ENCODE data around the gene ADH7.
"Not testable (repeated sequence)": the region's sequence is repeated elsewhere in the genome, so short reads cannot be mapped to it uniquely, and the experiment has no call there.

The ADH7 gene

DNA sequence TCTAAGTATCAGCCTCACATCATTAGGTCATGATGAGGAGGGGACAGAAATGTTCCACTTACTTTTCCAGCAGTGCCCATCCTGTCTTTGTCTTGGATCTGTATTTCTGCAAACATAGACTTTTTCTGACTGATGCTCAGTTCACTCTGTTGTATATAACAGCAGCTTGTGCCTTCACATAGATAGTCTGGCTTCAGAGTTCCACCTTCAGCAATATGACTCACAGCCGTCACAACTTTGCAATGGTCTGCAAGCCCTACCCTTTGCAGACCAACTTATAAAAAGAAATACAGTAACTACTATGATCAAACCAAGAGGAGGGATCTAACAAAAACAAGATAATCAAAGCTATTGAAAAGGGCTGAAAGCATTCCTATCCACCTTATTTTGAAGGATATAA, at the start of gene ADH7:
Gene ADH7, minus strand, starts transcription at position 189 of the 400 bp plus-strand sequence. Its CDS starts 109 bp downstream, at position 80.
- DNase-seq, result no peak

- DNase-seq, result no peak
Observed at GRCh38 chr4:99483636-99484035, 48.5 kb upstream of the ADH7 start.

DNA sequence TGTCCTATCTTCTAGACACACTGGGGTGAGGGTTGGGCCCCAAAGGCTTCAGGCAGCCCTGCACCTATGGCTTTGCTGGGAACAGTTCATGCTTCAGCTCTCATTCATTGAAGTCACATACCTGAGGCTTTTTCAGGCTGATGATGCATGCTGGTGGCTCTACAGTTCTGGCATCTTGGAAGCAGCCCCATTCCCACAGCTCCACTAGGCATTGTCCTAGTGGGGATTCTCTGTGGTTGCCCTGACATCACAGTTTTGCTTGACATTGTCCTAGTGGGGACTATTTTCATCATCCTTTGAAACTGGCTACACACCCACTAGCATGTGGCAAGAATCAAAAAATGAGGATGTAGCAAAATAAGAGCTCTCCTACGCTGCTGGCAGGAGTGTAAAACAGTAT, 38.0 kb upstream of the ADH7 start:
- no peak for DNase-seq

GRCh38 chr4:99471896-99472295, 36.8 kb upstream of the ADH7 start:
- DNase-seq, result no peak

- no peak for DNase-seq
Observed at GRCh38 chr4:99471349-99471748, 36.2 kb upstream of the ADH7 start.

- no peak for DNase-seq
Observed at GRCh38 chr4:99468889-99469288, 33.7 kb upstream of the ADH7 start.

DNA sequence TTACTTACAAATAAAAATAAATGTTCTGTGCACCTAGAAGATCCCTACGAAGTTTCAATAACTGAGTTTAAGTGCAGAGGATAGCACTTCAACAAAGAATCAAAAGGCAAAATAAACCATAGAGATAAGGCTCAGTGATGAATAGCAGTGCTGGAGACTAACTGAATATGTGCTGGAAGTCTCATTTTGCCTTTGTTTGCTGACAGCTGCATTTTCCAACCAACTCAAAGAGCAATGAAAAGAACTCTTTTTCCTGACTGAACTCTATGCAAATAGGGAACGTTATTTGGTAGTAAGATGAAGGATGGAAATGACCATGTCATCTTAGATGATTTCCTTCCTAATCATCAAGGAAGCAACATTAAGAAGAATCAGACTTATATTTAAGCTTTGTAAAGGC, 32.7 kb upstream of the ADH7 start:
- DNase-seq, result no peak

DNA sequence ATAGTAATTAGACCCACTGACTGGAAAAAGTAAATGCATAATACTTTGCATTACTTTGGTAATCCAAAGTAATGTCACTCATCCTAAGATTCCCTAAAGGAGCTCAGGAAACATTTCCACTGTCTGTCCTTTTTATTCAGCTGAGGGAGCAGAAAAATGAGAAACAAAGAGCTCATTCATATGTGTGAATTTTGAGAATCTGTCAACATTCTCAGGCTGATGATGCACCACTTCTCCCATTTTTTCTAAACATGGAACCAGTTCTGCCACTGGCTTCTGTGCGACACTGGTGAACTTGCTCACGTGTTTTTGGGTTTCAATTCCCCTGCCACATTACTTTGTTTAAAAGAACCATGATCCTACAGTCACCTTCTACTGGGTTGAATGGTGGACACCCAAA, 28.4 kb upstream of the ADH7 start:
- no peak for DNase-seq

DNA sequence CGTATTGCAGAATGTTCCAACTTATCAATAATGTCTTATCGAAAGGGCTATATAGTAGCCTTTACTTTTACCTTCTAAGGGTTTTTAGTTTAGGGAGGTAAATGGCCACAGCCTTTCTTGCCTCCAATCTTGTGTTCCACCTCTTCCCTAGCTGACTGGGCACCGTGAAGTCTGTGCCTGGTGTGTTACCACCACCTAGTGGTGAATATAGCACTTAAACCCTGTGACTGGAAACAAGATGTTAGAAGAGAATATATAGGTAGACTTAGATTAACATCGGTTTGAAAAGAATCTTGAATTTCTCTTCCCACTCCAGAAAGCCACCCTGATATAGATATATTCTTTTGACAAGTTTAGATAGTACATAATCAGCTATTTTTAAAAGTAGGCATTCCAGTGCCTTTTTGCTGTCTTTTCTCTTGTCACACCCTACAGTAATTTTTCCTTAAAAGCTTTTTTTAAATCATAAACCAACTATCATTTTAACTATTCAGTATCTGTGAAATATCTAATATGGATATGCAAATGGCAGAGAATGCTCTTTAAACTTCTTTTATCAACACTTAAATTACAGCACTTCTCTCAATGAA, 27.8 kb upstream of the ADH7 start:
- peak; percentile 57 for DNase-seq

DNA sequence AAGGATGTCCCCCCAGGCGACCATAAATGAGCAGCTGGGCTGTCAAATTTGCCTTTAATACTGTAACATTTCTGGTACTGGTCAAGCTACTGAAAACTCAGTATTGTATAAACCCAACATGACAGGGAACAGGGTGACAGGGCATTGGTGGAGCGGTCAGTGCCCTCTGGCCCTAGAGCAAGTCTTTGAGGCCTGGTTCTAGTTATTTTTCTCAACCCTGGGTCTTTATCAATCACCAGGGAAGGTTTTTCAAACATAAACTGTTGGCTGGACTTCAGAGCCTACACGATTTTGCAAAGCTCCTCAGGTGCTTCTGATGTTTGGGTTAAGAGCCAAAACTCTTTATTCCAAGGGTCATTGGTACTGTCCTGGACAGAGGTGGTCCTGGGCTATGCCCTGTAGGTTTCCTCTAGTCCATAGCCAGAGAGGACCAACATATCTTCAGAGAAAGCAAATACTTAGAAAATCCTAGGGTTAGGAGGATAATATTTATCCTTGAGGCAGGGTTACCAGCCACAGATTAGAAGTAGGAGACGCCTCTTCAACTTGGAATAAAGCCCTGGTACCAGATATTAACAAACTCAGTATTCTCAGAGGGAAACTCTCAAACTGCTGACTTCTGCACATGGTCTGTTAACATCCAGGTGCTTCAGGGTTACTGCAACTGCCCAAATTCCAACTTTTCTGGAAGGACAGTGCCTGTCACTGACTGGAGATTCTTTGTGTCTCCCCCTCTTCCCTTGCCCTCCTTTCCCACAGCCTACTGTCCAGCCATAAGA, 26.7 kb upstream of the ADH7 start:
- no peak for DNase-seq

GRCh38 chr4:99459546-99460042, 24.5 kb upstream of the ADH7 start:
- no peak for DNase-seq

DNA sequence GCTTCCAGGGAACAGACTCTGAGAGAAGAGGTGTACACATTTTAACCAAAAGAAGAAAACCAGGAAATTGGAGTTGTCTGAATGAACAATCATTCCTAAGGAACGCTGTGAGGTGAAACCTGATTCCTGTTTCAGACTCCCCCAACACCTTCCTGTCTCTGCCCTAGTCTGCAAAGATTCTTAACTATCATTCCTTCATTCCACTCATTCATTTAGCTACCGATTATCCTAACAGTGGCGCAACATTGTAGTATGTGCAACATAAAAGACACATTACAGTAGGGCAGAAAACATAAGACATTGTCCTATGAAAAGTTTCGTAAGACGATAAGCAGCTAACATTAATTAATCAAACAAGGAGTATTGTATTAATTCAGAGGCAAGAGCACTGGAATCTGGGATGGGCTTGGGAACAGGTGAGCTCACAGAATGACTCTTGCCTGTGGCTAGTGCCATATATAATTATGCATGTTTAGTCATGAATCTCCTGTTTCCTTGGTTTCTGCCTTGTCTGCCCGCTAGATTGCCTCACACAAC, 23.8 kb upstream of the ADH7 start:
- DNase-seq, result no peak

GRCh38 chr4:99457676-99458075, 22.5 kb upstream of the ADH7 start:
- DNase-seq, result no peak

DNA sequence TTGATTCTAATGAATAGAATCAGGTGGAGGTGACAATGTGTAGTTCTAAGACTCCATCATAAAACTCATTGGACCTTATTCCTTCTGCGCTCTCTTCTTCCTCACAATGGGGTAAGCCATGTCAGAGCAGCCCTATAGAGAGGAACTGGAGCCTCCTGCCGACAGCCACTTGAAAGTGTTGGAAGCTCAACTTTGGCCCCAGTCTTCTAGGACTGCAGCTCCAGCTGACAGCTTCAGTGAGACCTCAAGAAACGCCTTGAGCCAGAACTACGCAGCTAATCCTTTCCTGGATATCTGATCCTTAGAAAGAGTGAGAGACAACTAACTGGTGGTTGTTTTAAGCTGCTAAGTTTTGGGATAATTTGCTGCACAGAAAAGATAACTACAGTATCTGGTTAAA, 22.1 kb upstream of the ADH7 start:
- DNase-seq, result no peak

DNA sequence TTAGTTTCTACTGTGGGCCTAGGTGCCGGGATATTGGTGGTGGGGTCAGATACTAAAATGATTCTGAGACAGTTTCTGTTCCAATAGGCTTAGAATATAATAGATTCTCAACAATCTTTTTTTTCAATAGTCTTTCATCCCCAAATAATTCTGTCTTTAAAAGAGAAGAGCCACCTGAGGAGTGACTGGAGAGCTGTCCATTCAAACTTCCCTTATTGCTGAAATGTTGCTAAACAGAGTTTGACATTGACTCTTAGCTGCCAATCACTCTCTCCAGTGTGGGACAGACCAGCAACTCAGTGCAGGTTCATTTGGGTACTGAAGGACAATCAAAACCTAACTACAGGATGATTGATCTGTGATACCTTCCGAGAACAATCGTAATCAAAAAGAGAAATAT, 12.4 kb upstream of the ADH7 start:
- DNase-seq, result no peak

DNA sequence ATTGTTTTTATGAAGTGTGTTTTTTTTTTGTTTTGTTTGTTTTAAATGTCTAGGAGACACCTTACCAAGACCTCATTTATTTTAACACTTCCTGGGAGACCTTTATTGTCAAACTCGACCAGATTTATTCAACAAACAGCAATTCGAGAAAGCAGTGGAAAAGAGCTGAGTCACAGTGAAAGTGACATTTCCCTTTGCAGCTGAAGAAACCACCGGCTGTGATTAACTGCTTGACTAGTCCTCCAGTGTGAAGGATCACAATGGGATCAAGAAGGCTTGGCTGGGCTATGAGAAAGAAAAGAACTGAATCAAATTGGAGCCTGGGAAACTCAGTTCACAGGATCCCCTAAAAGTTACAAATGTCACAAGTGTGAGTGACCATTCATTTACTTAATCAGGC, 11.9 kb upstream of the ADH7 start:
- DNase-seq, result no peak

- no peak for DNase-seq
Observed at GRCh38 chr4:99438405-99438780, 3.3 kb upstream of the ADH7 start.

DNA sequence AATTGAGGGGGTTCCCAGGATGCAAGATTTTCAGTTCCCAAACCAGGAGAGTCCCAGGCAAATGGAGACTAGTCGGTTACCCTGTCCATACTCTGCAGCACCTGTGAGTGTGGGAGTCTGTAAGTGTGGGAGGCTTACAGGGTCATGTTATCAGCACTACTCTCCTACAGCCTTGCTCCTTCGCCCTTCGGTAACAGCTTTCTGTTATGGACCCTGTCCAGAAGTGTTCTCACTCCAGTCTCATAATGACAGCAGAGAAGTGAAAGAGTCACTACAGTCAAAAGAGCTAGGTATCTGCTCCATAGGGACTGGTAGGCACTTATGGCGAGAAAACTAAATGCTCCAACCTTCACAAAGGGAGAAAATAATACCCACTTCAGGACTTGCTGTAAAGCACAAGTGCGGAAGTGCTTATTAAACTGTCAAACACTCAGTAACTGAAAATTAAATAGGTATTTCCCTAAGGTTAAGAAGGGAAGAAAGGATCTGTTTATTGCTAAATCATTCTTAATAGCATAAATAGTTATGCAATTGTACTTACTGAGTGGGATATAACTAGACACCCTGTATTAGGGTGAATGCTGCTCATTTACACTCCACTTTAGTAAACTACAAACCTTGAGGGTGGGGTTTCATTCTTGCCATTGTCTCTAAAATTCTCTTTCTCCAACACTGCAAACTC, 2.7 kb upstream of the ADH7 start:
- no peak for DNase-seq

DNA sequence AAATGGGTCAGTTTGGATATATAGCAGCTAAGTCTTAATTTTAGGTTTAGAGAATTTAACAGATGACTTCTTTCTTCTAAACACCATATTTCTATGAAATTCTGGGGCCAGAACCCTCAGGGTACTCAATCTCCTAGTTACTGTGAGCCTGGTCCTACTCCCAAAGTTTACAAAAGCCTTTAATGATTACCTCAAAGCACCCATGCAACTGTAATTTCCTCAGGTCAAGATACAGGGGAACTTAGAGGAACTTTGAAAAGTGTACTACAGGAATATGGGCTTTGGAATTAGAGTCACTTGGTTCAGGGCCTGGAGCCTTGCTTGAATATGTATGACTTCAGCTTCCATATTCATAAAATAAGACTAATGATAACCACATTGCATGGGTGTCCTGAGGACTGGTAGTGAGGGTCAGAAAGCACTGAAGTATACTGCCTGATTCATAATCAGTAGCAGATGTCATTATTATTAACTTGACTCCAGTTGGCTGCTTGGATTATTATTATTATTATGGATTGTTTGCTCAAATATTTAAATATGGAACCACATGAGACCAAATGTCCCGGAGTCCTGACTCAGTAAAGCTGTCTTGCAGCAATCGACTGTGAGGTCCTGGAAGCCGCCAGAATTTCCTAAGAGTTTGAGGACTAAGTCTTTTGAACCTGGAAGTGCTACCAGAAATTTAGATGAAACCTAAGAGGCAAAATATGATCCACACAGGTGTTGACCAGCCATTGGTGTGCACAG, 2.0 kb upstream of the ADH7 start:
- DNase-seq, result no peak

- no peak for DNase-seq
Observed at GRCh38 chr4:99436462-99436861, 1.3 kb upstream of the ADH7 start.

DNA sequence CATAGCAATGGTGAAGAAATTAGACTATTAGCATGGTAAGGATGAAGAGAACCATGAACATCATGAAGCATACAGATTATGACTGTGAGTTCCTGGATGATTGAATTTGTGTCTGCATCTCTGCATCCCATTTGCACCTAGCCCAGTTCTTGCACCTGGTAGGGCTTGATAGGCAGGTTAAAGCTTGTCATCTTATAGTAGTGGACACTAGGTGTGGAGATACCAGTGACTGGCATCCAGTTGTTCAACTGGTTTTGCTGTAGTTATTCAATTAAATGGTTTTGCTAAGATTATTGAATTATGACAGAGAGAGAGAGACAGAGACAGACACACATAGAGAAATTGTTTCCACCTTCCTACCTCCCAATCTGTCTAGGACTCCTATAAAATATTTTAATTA, 5.0 kb downstream of the ADH7 start:
- no peak for DNase-seq

DNA sequence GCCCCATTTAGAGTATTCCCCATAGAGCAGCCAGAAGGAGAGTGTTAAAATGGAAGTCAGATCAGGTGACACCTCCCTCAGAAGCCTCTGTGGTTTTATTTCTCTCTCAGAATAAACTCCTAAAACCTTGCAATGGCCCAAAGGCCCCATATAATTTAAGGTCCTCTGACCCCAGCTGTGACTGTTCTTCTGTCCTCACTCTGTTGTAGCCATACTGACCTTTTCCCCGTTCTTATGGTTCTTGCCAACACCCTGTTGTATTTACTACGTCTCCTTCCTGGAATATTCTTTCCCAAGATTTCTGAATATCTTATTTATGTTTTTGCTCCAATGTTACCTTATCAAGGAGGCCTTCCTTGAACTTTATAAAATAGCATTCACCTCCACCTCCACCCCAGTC, 18.0 kb downstream of the ADH7 start:
- DNase-seq, result no peak

- DNase-seq, result not testable (repeated sequence)
Observed at GRCh38 chr4:99415762-99416161, 19.4 kb downstream of the ADH7 start.

Data from CD4-positive, alpha-beta T cell treated with Interleukin-10 for 1 hour (primary cell).